Measurements from ENCODE around the gene THRB. TPM values are rescaled to one million over a fixed set of nuclear protein-coding genes. Genes with fewer than 3 reads are reported as not detected.

The THRB gene
- total and polyA plus RNA-seq, 2 donors (not counting 3 experiments of a cell fraction or from before 2014, with no cell fraction given) = 0.06 TPM; not detected in 1

DNA sequence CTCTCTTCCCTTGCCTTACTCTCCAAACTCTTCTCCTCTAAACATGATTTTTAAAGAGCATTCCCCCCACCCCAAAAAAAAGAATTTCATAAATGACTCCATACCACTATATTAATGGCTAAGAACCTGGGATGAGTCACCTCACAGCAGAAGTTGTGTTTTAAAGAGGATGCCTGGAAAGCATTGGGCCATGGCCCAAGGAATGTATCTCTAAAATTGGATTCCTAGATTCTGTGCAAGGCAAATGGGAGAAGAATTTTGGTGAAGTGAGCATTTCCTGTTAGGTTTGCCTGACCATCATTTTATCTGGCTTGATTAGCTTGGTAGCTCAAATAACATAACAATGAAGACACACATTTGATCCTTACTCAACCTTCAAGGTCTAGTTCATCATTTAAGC, 298.1 kb downstream of the THRB start:
- intact Hi-C loops (cut with micrococcal nuclease) = no loop called here
- Histone ChIP-seq H3K79me2 (ENCODE audit: control insufficient read depth, insufficient read depth, low read length) (no peaks in the 10 kb centered on the region), H3K4me1 (ENCODE audit: control insufficient read depth, extremely low read depth, insufficient read depth, low read length) (no peaks in the 10 kb centered on the region), H3K4me3 (replicated peaks in 1 of 3; ENCODE audit: insufficient read depth in 1 of 3, low read depth in 1 of 3, low read length in 3 of 3) (no peak overlapping the region), H3K27me3 (ENCODE audit: control insufficient read depth in 2 of 2, insufficient read depth in 2 of 2, low read length in 2 of 2) (no peaks in the 10 kb centered on the region), H3K9me1 (replicated peaks; ENCODE audit: control insufficient read depth, extremely low read depth, insufficient read depth, low read length) (no peaks in the 10 kb centered on the region), H3K27ac (ENCODE audit: insufficient read depth, low read depth, low read length) (no peak overlapping the region), H4K20me1 (replicated peaks; ENCODE audit: control insufficient read depth, extremely low read depth, insufficient read depth, low read length) (no peaks in the 10 kb centered on the region), H3K36me3 (ENCODE audit: control insufficient read depth in 2 of 2, extremely low read depth in 1 of 2, insufficient read depth in 2 of 2, low read length in 2 of 2) (no peaks in the 10 kb centered on the region), H3K9me3 (replicated peaks; ENCODE audit: control insufficient read depth, insufficient read depth, low read length) (no peaks in the 10 kb centered on the region), H3K9ac (replicated peaks; ENCODE audit: extremely low read depth, insufficient read depth, low read length) (no peak overlapping the region), H2AFZ (ENCODE audit: low read depth, low read length) (no peak overlapping the region), H3K4me2 (ENCODE audit: insufficient read depth, low read length) (no peak overlapping the region)
- no peak for TF ChIP-seq JUN (IDR thresholded peaks at IDR 0.05; ENCODE audit: borderline replicate concordance, insufficient read depth, insufficient read length, low read depth)
- no peak for TF ChIP-seq POLR2AphosphoS5 (IDR thresholded peaks at IDR 0.05; ENCODE audit: insufficient read depth, low read depth, low read length)
- no peak for TF ChIP-seq POLR2A (IDR thresholded peaks at IDR 0.05; ENCODE audit: low read depth, low read length)
- no peak for TF ChIP-seq MYC (IDR thresholded peaks at IDR 0.05; ENCODE audit: low read depth, low read length)
- TF ChIP-seq GATA2 (IDR thresholded peaks at IDR 0.05; ENCODE audit: insufficient read depth, insufficient read length, low read depth, low read length) = no peak
- no peak for TF ChIP-seq FOS (IDR thresholded peaks at IDR 0.05; ENCODE audit: borderline replicate concordance, insufficient read depth, low read length)
- no peak for TF ChIP-seq EZH2 (IDR thresholded peaks at IDR 0.05; ENCODE audit: borderline replicate concordance, low read depth, low read length, severe bottlenecking)
- TF ChIP-seq, protein P1, sequence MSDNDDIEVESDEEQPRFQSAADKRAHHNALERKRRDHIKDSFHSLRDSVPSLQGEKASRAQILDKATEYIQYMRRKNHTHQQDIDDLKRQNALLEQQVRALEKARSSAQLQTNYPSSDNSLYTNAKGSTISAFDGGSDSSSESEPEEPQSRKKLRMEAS (IDR thresholded peaks at IDR 0.05; ENCODE audit: insufficient read depth, insufficient read length) = no peak
- TF ChIP-seq, protein P2, sequence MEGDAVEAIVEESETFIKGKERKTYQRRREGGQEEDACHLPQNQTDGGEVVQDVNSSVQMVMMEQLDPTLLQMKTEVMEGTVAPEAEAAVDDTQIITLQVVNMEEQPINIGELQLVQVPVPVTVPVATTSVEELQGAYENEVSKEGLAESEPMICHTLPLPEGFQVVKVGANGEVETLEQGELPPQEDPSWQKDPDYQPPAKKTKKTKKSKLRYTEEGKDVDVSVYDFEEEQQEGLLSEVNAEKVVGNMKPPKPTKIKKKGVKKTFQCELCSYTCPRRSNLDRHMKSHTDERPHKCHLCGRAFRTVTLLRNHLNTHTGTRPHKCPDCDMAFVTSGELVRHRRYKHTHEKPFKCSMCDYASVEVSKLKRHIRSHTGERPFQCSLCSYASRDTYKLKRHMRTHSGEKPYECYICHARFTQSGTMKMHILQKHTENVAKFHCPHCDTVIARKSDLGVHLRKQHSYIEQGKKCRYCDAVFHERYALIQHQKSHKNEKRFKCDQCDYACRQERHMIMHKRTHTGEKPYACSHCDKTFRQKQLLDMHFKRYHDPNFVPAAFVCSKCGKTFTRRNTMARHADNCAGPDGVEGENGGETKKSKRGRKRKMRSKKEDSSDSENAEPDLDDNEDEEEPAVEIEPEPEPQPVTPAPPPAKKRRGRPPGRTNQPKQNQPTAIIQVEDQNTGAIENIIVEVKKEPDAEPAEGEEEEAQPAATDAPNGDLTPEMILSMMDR (IDR thresholded peaks at IDR 0.05; ENCODE audit: extremely low read depth in 1 of 2, insufficient read depth in 1 of 2, low read depth in 1 of 2, low read length in 2 of 2) = no peak
- DNase-seq (ENCODE audit: low read depth, low spot score) (no peak), FAIRE-seq (no peak)
- dilution Hi-C loops (cut with MboI; ENCODE audit: extremely low pct_ligation_motif_present, low sequenced_read_pairs) = no loop called here
- ChIA-PET CTCF (no interaction called here), POLR2A (no interaction called here)
- BruUV-seq (replicated peaks) = no TSS peak

All from endothelial cell of umbilical vein (primary cell).